Esophagus muscularis mucosa (tissue), 4 donors: ENCODE data around the gene RUSC1. TPM values are rescaled to one million over a fixed set of nuclear protein-coding genes. Genes with fewer than 3 reads are reported as not detected.

Experiments used
- DNase-seq: peaks from one replicate; pipeline ENCODE4 v3.0.0-alpha.2; 2017; ENCODE audit errors: extremely low spot score
- H3K27ac ChIP-seq, 4 donors: fragments of 200-600 bp; sonication (generic); replicated peaks in 1 of 4; 1 replicate in 3 of 4; 2 replicates in 1 of 4; pipeline ENCODE4 v1.5.1; 2016 to 2019; ENCODE audit warnings: mild to moderate bottlenecking in 1 of 4
- H3K27me3 ChIP-seq, 4 donors: fragments of 200-600 bp; sonication (generic); one replicate each; pipeline versions ENCODE4 v1.5.1 to v1.6.0; 2016 to 2019
- H3K36me3 ChIP-seq, 4 donors: fragments of 200-600 bp; sonication (generic); one replicate each; pipeline ENCODE4 v1.5.1; 2016 to 2019
- H3K4me1 ChIP-seq, 4 donors: fragments of 200-600 bp; sonication (generic); one replicate each; pipeline ENCODE4 v1.5.1; 2016 to 2019
- H3K4me3 ChIP-seq, 4 donors: fragments of 200-600 bp; sonication (generic); 1 replicate in 2 of 4; 2 replicates in 2 of 4; pipeline ENCODE4 v1.5.1; 2016 to 2019; ENCODE audit warnings: mild to moderate bottlenecking in 4 of 4, moderate library complexity in 1 of 4
- H3K9me3 ChIP-seq, 4 donors: fragments of 200-600 bp; sonication (generic); 1 replicate in 3 of 4; 2 replicates in 1 of 4; pipeline ENCODE4 v1.5.1; 2016 to 2019
- CTCF ChIP-seq, 3 experiments: fragments of 200-600 bp in 2 of 3; fragments of 450-650 bp in 1 of 3; sonication (generic) in 2 of 3; IDR thresholded peaks; one replicate each; pipeline ENCODE4 v1.5.1; 2017 to 2019; ENCODE audit warnings: antibody characterized with exemption in 3 of 3, mild to moderate bottlenecking in 2 of 3, moderate library complexity in 1 of 3
- EP300 ChIP-seq: sonication (generic); formaldehyde crosslinking; IDR thresholded peaks from one replicate; pipeline ENCODE4 v1.6.1; 2017; ENCODE audit warnings: antibody characterized with exemption
- POLR2A ChIP-seq: fragments of 450-650 bp; IDR thresholded peaks from one replicate; pipeline ENCODE4 v1.6.1; 2017; ENCODE audit warnings: antibody characterized with exemption, moderate library complexity, mild to moderate bottlenecking, low read depth
- POLR2AphosphoS5 ChIP-seq, 2 donors: sonication (generic); formaldehyde crosslinking; IDR thresholded peaks; one replicate each; pipeline ENCODE4 v1.6.1; 2017; ENCODE audit warnings: antibody characterized with exemption in 2 of 2
- WGBS: methylation state at CpG from one replicate; pipeline ENCODE4 v1.1.5; 2018; 5-methylcytosine and 5-hydroxymethylcytosine counted together
- intact Hi-C: fragments of 100-400 bp; cut with DNase I; formaldehyde crosslinking; loops from one replicate; pipeline ENCODE4 v1.15.1; 2023
- total RNA-seq, 4 donors: library from RNA; depleted of rRNA; stranded (reverse); fragments of >200 nt; gene quantifications; one replicate each; pipeline versions ENCODE4 v1.1.0 to v1.2.1, GENCODE V29; 2016

The RUSC1 gene
- total RNA-seq, 4 donors from 2014 or later = 15.6 to 35.4 (median 27.2) TPM

DNA sequence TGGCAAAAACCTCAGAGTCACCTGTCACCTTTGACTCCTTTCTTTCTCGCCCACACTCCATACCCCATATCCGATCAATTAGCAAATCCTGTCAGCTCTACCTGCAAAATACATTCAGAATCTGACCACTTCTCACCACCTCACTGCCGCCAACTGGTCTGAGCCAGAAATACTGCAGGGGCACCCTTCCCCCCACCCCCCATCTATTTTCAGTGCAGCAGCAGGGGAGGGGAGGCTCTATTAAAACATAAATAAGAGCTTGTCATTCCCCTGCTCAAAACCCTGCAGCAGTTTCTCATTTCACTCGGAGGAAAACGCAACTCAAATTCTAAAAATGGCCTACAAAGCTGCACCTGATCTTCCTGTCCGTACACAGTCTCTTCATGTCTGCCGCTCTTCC lies 23.3 kb upstream of the RUSC1 start:
- H3K27me3 ChIP-seq = peaks cover 0 to 49% (median 12%) of the 10 kb centered on the region in 4 donors
- no peak overlapping the region for H3K4me3 ChIP-seq
- 68% methylated on average over 7 of the region's 7 CpGs for WGBS
- intact Hi-C loops = no loop called here
- TF ChIP-seq EP300 (no peak), POLR2A (no peak)
- H3K27ac ChIP-seq = no peak overlapping the region
- H3K4me1 ChIP-seq = peaks cover 8 to 13% (median 12%) of the 10 kb centered on the region in 4 donors
- no peak for DNase-seq
- H3K9me3 ChIP-seq = no peaks in the 10 kb centered on the region
- H3K36me3 ChIP-seq = no peaks in the 10 kb centered on the region

DNA sequence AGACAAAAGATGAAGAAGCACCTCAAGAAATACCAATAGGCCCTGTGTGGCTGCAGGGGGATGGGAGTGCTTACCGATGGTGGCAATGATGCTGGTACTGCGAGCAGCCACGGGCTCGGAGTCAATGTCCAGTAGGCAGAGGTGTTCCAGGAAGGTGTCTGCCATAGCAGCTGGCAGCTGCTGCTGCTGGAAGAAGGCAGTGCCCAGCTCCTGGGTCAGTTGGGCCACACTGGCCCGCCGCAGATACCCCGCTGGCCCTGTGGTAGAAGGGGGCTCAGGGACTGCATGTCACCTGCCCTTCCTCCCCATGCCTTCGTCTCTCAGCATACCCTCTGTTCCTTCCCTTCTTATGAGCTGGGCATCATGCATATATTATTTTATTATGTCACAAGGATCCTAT lies 20.7 kb upstream of the RUSC1 start:
- WGBS = 93% methylated on average over 8 of the region's 8 CpGs
- no peak for DNase-seq
- peaks cover 5 to 8% (median 8%) of the 10 kb centered on the region in 4 donors for H3K4me1 ChIP-seq

DNA sequence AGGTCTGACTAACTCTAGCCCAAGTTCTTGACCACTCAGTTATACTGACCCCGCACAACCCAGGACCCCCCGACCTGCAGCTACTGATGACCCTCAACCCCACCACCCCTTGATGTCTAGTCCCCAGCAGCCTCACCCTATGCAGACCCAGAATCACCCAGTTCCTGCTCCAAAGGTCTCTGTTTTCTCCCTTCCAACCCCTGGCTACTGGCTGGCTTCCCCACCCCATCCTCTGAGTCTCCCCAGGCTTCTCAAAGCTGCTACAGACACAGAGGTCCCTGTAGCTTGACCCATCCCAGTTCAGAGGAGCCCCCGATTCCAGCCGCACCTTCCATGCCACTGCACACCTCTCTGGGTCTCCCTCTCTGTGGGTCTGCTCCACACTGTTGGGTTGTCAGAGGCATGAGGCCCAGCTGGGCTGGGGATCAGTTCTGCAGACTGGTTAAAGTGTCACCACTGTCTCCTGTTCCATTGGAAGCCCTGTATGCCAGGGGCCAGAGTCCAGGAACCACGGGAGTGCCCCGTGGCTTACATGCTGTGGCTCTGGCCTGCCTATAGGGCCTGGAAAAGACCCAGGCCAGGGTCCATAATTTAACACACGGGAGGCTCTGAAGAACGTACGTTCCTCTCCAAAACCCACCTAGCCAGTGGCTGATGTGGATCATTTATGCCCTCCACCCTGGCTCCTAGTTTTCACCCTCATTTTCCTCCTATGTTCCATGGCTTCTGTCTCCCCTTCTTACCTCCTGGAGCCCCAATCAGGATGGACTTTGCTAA lies 20.0 kb upstream of the RUSC1 start:
- no peak for DNase-seq
- no peak overlapping the region for H3K27ac ChIP-seq
- peaks cover 0 to 1% (median under 1%) of the 10 kb centered on the region in 4 donors for H3K4me1 ChIP-seq
- TF ChIP-seq POLR2A (no peak), POLR2AphosphoS5 (IDR thresholded peaks at IDR 0.05) (no peak), EP300 (no peak), CTCF (IDR thresholded peaks at IDR 0.05) (no peak)
- H3K36me3 ChIP-seq = no peaks in the 10 kb centered on the region
- peaks cover 0 to 26% (median 1%) of the 10 kb centered on the region in 4 donors for H3K27me3 ChIP-seq
- intact Hi-C loops = no loop called here
- no peak overlapping the region for H3K4me3 ChIP-seq
- 86% methylated on average over 9 of the region's 9 CpGs for WGBS
- no peaks in the 10 kb centered on the region for H3K9me3 ChIP-seq

More for the DNA sequence above, 20.7 kb upstream of the RUSC1 start:
- Histone ChIP-seq H3K36me3 (no peaks in the 10 kb centered on the region), H3K27ac (no peak overlapping the region), H3K4me3 (no peak overlapping the region), H3K27me3 (peaks cover 0 to 34% (median 7%) of the 10 kb centered on the region in 4 donors), H3K9me3 (no peaks in the 10 kb centered on the region)
- no peak for TF ChIP-seq EP300
- no peak for TF ChIP-seq POLR2A
- TF ChIP-seq CTCF (IDR thresholded peaks at IDR 0.05) = no peak
- TF ChIP-seq POLR2AphosphoS5 (IDR thresholded peaks at IDR 0.05) = no peak
- intact Hi-C loops = no loop called here

DNA sequence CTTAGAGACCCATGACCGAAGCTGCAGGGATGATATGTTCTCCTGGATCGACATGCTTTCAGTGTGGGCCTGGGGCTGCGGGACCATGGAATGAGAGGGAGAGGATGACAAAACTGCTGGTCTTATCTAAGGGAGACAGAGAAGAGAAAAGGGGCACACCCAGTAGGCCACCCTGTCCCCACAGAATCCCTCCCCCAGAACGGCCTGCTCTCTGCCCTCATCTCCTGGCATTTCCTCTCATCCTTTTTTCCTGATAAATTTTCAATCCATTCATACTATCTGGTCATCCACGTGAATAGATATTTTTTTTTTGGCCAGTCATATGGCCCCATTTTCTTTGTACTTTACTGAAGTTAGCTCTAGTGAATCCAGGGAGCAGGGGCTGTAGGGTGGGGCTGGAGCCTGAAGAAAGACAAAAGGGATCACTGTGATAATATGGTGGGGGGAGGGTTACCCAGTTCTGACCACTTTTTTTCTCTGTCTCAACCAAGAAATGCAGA lies 19.3 kb upstream of the RUSC1 start, which contains the start of gene PKLR:
TSS of gene PKLR (minus strand) at position 97 of the 500 bp plus-strand sequence. CDS start at position 54, 43 bp downstream.
- H3K4me3 ChIP-seq = no peak within 1 kb of the TSS
- intact Hi-C loops = no loop called here
- no peaks in the 10 kb centered on the region for H3K4me1 ChIP-seq
- H3K27ac ChIP-seq = no peak within 1 kb of the TSS
- H3K27me3 ChIP-seq = peaks cover 0 to 20% (median 0%) of the 10 kb centered on the region in 4 donors
- no peaks in the 10 kb centered on the region for H3K9me3 ChIP-seq
- WGBS = 88% methylated on average over 5 of the region's 5 CpGs
- no peaks in the 10 kb centered on the region for H3K36me3 ChIP-seq
- DNase-seq = no peak
- TF ChIP-seq CTCF (IDR thresholded peaks at IDR 0.05) (no peak), POLR2AphosphoS5 (IDR thresholded peaks at IDR 0.05) (no peak), EP300 (no peak), POLR2A (no peak)

GRCh38 chr1:155304558-155305063 lies 16.1 kb upstream of the RUSC1 start:
- WGBS = 80% methylated on average over 11 of the region's 11 CpGs
- Histone ChIP-seq H3K4me3 (no peak overlapping the region), H3K4me1 (peaks cover 4 to 15% (median 13%) of the 10 kb centered on the region in 4 donors), H3K27ac (no peak overlapping the region), H3K9me3 (no peaks in the 10 kb centered on the region), H3K36me3 (no peaks in the 10 kb centered on the region), H3K27me3 (no peaks in the 10 kb centered on the region)
- TF ChIP-seq POLR2A = no peak
- no peak for TF ChIP-seq POLR2AphosphoS5 (IDR thresholded peaks at IDR 0.05)
- no peak for TF ChIP-seq CTCF (IDR thresholded peaks at IDR 0.05)
- no peak for TF ChIP-seq EP300
- intact Hi-C loops = no loop called here
- DNase-seq = no peak
